SK-N-SH treated with all-trans-retinoic acid at 6 μM for 48 hours (cell line): ENCODE results near the gene PHYKPL.

ENCODE experiments used
- ATAC-seq: fragments of 200-7000 bp; cut with Tn5 transposase; 3 replicates; pipeline ENCODE4 v1.9.1; 2020; ENCODE audit warnings: mild to moderate bottlenecking, moderate library complexity
- ARNTL ChIP-seq: fragments of 450-650 bp; formaldehyde crosslinking; IDR thresholded peaks from 2 replicates; pipeline ENCODE4 v1.5.0; 2020; ENCODE audit warnings: low read depth, mild to moderate bottlenecking, moderate library complexity, borderline replicate concordance
- BACH2 ChIP-seq: fragments of 250-450 bp; sonication (Bioruptor Pico); IDR thresholded peaks from 2 replicates; pipeline ENCODE4 v1.9.0; 2021; ENCODE audit warnings: mild to moderate bottlenecking, borderline replicate concordance
- CREB5 ChIP-seq: fragments of 250-450 bp; sonication (Bioruptor Pico); IDR thresholded peaks from 2 replicates; pipeline ENCODE4 v1.5.1; 2020; ENCODE audit warnings: low read depth, mild to moderate bottlenecking, moderate library complexity
- CSRNP3 ChIP-seq: fragments of 250-450 bp; sonication (Bioruptor Pico); IDR thresholded peaks from 2 replicates; pipeline ENCODE4 v1.5.1; 2021; ENCODE audit warnings: mild to moderate bottlenecking, moderate library complexity
- GLIS3 ChIP-seq: fragments of 250-450 bp; sonication (Bioruptor Pico); IDR thresholded peaks from 2 replicates; pipeline ENCODE4 v1.5.0; 2020; ENCODE audit warnings: mild to moderate bottlenecking, moderate library complexity
- ISL1 ChIP-seq: fragments of 250-450 bp; sonication (Bioruptor Pico); IDR thresholded peaks from 2 replicates; pipeline ENCODE4 v2.1.2; 2022; ENCODE audit warnings: mild to moderate bottlenecking, moderate library complexity
- OSR1 ChIP-seq: fragments of 250-450 bp; sonication (Bioruptor Pico); IDR thresholded peaks from 2 replicates; pipeline ENCODE4 v1.8.0; 2022; ENCODE audit warnings: moderate library complexity, mild to moderate bottlenecking, inconsistent platforms
- PATZ1 ChIP-seq: fragments of 250-450 bp; sonication (Bioruptor Pico); IDR thresholded peaks from 2 replicates; pipeline ENCODE4 v1.8.0; 2020; ENCODE audit warnings: mild to moderate bottlenecking, moderate library complexity, borderline replicate concordance
- PPARA ChIP-seq: fragments of 250-450 bp; sonication (Bioruptor Pico); IDR thresholded peaks from 2 replicates; pipeline ENCODE4 v1.5.0; 2020; ENCODE audit warnings: mild to moderate bottlenecking, borderline replicate concordance
- RARB ChIP-seq: fragments of 250-450 bp; sonication (Bioruptor Pico); IDR thresholded peaks from 2 replicates; pipeline ENCODE4 v1.8.0; 2021; ENCODE audit warnings: mild to moderate bottlenecking, moderate library complexity
- SNAI2 ChIP-seq: fragments of 250-450 bp; sonication (Bioruptor Pico); IDR thresholded peaks from 2 replicates; pipeline ENCODE4 v1.5.0; 2020; ENCODE audit warnings: mild to moderate bottlenecking, moderate library complexity
- TCF4 ChIP-seq: fragments of 250-450 bp; sonication (Bioruptor Pico); IDR thresholded peaks from 2 replicates; pipeline ENCODE4 v1.8.0; 2021; ENCODE audit warnings: mild to moderate bottlenecking, moderate library complexity, borderline replicate concordance
- TOX ChIP-seq: fragments of 250-450 bp; sonication (Bioruptor Pico); IDR thresholded peaks from 2 replicates; pipeline ENCODE4 v1.8.0; 2021; ENCODE audit warnings: mild to moderate bottlenecking, moderate library complexity, borderline replicate concordance
- TSHZ2 ChIP-seq: fragments of 250-450 bp; sonication (Bioruptor Pico); IDR thresholded peaks from 2 replicates; pipeline ENCODE4 v1.5.0; 2020; ENCODE audit warnings: mild to moderate bottlenecking, moderate library complexity
- ZC3H10 ChIP-seq: fragments of 250-450 bp; sonication (Bioruptor Pico); IDR thresholded peaks from 2 replicates; pipeline ENCODE4 v1.5.1; 2021; ENCODE audit warnings: mild to moderate bottlenecking, moderate library complexity
- ZFP3 ChIP-seq: fragments of 250-450 bp; sonication (Bioruptor Pico); IDR thresholded peaks from 2 replicates; pipeline ENCODE4 v1.5.0; 2020; ENCODE audit warnings: mild to moderate bottlenecking, moderate library complexity
- ZFP30 ChIP-seq: fragments of 450-650 bp; formaldehyde crosslinking; IDR thresholded peaks from 2 replicates; pipeline ENCODE4 v1.5.0; 2022; ENCODE audit warnings: mild to moderate bottlenecking, moderate library complexity
- ZNF565 ChIP-seq: fragments of 450-650 bp; formaldehyde crosslinking; conservative IDR thresholded peaks from 2 replicates; pipeline ENCODE4 v1.5.0; 2020; ENCODE audit warnings: low read depth, mild to moderate bottlenecking, moderate library complexity
- ZNF70 ChIP-seq: fragments of 450-650 bp; formaldehyde crosslinking; IDR thresholded peaks from 2 replicates; pipeline ENCODE4 v1.5.0; 2020; ENCODE audit warnings: mild to moderate bottlenecking, moderate library complexity
- ZNF8 ChIP-seq: fragments of 450-650 bp; formaldehyde crosslinking; IDR thresholded peaks from 2 replicates; pipeline ENCODE4 v1.5.0; 2020; ENCODE audit warnings: mild to moderate bottlenecking, moderate library complexity
- TF ChIP-seq, protein P1 (sequence below): fragments of 250-450 bp; sonication (Bioruptor Pico); IDR thresholded peaks from 2 replicates; pipeline ENCODE4 v1.8.0; 2021; ENCODE audit warnings: low read depth, mild to moderate bottlenecking, moderate library complexity, borderline replicate concordance

Gene PHYKPL

GRCh38 chr5:178218827-178219226 lies 13.8 kb downstream of the PHYKPL start (continued):
- TF ChIP-seq TSHZ2 (CRISPR knock-in tag) (no peak), ZC3H10 (CRISPR knock-in tag) (no peak), CREB5 (CRISPR knock-in tag) (no peak), TOX (no peak), ISL1 (CRISPR knock-in tag) (no peak)
- TF ChIP-seq, all 23 proteins: peak for 0

GRCh38 chr5:178218237-178218776 lies 14.3 kb downstream of the PHYKPL start:
- TF ChIP-seq BACH2 (CRISPR knock-in tag): no peak
- TF ChIP-seq CREB5 (CRISPR knock-in tag): no peak
- ATAC-seq: no peak

- no peak for TF ChIP-seq ZNF565
- TF ChIP-seq RARB (CRISPR knock-in tag): no peak
- TF ChIP-seq TSHZ2 (CRISPR knock-in tag): no peak
- no peak for TF ChIP-seq PPARA (CRISPR knock-in tag)
- TF ChIP-seq ZFP3 (CRISPR knock-in tag): no peak
- no peak for TF ChIP-seq ISL1 (CRISPR knock-in tag)
- TF ChIP-seq ZNF70 (CRISPR knock-in tag): no peak
- TF ChIP-seq PATZ1: no peak
- TF ChIP-seq, protein P1, sequence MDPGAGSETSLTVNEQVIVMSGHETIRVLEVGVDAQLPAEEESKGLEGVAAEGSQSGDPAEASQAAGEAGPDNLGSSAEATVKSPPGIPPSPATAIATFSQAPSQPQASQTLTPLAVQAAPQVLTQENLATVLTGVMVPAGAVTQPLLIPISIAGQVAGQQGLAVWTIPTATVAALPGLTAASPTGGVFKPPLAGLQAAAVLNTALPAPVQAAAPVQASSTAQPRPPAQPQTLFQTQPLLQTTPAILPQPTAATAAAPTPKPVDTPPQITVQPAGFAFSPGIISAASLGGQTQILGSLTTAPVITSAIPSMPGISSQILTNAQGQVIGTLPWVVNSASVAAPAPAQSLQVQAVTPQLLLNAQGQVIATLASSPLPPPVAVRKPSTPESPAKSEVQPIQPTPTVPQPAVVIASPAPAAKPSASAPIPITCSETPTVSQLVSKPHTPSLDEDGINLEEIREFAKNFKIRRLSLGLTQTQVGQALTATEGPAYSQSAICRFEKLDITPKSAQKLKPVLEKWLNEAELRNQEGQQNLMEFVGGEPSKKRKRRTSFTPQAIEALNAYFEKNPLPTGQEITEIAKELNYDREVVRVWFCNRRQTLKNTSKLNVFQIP (CRISPR knock-in tag): no peak
- no peak for TF ChIP-seq SNAI2 (CRISPR knock-in tag)
- no peak for TF ChIP-seq GLIS3 (CRISPR knock-in tag)
- no peak for TF ChIP-seq ZFP30
- TF ChIP-seq TOX: no peak
- no peak for TF ChIP-seq TCF4
- TF ChIP-seq ARNTL (CRISPR knock-in tag): no peak
- no peak for TF ChIP-seq CSRNP3 (CRISPR knock-in tag)
- TF ChIP-seq ZC3H10 (CRISPR knock-in tag): no peak
- TF ChIP-seq BACH2 (CRISPR knock-in tag): no peak
- no peak for TF ChIP-seq ZNF8 (CRISPR knock-in tag)
- TF ChIP-seq OSR1 (CRISPR knock-in tag): no peak
- no peak for ATAC-seq
These were observed 15.8 kb downstream of the PHYKPL start for GRCh38 chr5:178216779-178217178.
